GM19452 (cell line): ENCODE results near the gene PDGFRA.

Source experiments
- ATAC-seq: cut with Tn5 transposase; IDR thresholded peaks from one replicate; pipeline ENCODE4 v1.9.1; 2021; ENCODE audit not compliant: unreplicated experiment

PDGFRA gene

GRCh38 chr4:54228961-54229501 is at the start of gene PDGFRA:
Gene PDGFRA, plus strand, starts transcription at chr4:54229293. Its CDS starts 29,476 bp downstream, at chr4:54258769.
- no peak for ATAC-seq

- ATAC-seq: no peak
Observed at GRCh38 chr4:54184581-54184980, 44.5 kb upstream of the PDGFRA start.

- no peak for ATAC-seq
Observed at GRCh38 chr4:54185044-54185780, 43.9 kb upstream of the PDGFRA start.

GRCh38 chr4:54185866-54186265 is 43.2 kb upstream of the PDGFRA start:
- ATAC-seq: no peak

- no peak for ATAC-seq
Observed at GRCh38 chr4:54186371-54186770, 42.7 kb upstream of the PDGFRA start.

- no peak for ATAC-seq
Observed at GRCh38 chr4:54187148-54187547, 41.9 kb upstream of the PDGFRA start.

GRCh38 chr4:54189140-54189539 is 40.0 kb upstream of the PDGFRA start:
- ATAC-seq: no peak

GRCh38 chr4:54192811-54193210 is 36.3 kb upstream of the PDGFRA start:
- ATAC-seq: no peak

- ATAC-seq: no peak
Observed at GRCh38 chr4:54197926-54198325, 31.2 kb upstream of the PDGFRA start.

- ATAC-seq: no peak
Observed at GRCh38 chr4:54199919-54200318, 29.2 kb upstream of the PDGFRA start.

- no peak for ATAC-seq
Observed at GRCh38 chr4:54209617-54210016, 19.5 kb upstream of the PDGFRA start.

GRCh38 chr4:54213001-54213400 is 16.1 kb upstream of the PDGFRA start:
- no peak for ATAC-seq

- ATAC-seq: no peak
Observed at GRCh38 chr4:54213761-54214160, 15.3 kb upstream of the PDGFRA start.

- ATAC-seq: no peak
Observed at GRCh38 chr4:54215379-54216077, 13.6 kb upstream of the PDGFRA start.

- ATAC-seq: no peak
Observed at GRCh38 chr4:54217642-54218495, 11.2 kb upstream of the PDGFRA start.

GRCh38 chr4:54218736-54219135 is 10.4 kb upstream of the PDGFRA start:
- no peak for ATAC-seq

GRCh38 chr4:54224996-54225597 is 4.0 kb upstream of the PDGFRA start:
- no peak for ATAC-seq

GRCh38 chr4:54225598-54226403 is 3.3 kb upstream of the PDGFRA start:
- no peak for ATAC-seq

- ATAC-seq: no peak
Observed at GRCh38 chr4:54226404-54227255, 2.5 kb upstream of the PDGFRA start.
